ENCODE data around the gene MAP3K5.

MAP3K5 gene

DNA sequence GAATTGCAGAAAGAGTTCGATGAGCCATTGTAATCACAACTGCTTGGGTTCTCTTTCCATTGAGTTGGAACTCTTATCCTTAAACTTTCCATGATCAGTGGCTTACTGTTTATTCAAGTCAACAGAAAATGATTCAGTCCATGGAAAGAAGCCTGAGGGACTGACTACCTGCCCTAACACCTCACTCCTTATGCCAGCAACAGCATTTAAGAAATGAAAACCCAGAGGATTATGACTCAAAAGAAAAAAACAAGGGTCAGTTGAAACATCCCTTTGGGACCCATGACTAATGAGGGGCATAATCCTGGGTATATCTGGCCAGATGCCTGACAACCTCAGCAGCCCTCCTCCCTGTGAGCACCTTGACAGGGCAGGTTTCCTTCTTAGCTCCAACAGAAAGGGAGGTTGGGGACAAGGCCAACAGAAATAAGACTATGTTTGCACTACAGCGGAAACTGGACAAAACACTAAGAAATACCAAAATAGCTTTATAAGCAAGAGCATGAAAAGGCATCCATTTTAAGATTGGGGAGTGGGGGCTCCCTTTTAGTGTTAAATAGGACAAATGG, 106.7 kb downstream of the MAP3K5 start:
- no peak for DNase-seq (ENCODE audit: low spot score)

DNA sequence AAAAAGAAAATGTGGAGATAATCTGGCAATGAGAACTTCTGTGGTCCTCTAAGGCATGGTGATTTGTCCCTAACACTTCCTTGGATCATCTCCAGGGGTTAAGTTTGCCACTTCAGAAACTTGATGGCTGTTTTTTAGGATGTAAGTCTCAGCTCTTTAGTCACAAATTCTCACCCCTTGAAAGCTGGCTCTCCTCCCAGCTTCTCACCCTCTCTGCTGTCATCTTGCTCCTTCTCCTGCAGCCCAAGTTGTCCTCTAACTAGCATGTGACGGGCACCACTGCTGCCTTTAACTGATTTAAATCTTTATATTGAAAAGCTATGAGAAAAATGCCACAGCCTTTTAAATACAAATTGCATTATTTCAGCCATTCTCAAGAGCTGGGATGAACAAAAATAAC, 107.8 kb downstream of the MAP3K5 start:
- DNase-seq (ENCODE audit: low spot score): no peak

GRCh38 chr6:136683209-136683941, 108.9 kb downstream of the MAP3K5 start:
- DNase-seq (ENCODE audit: low spot score): no peak

DNA sequence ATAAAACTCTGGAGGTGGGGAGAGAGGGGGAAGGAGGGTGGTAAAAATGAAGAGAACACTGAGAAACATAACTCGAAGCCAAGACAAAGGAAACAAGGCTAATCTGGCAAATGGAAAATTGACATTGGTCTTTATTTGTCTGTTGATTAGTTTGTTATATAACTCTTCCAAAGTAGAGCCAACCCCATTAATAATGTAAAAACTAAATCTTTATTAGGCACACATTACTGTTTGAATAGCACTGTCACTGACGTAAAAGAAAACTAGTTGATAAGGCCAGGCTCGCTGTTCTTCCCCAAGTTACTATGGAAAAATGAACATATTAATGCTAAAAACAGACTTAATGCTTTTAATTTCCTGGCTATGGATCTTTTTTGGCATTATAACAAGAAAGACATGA, 110.0 kb downstream of the MAP3K5 start:
- DNase-seq (ENCODE audit: low spot score): no peak

- DNase-seq (ENCODE audit: low spot score): no peak
Measured at GRCh38 chr6:136677822-136678221, 114.5 kb downstream of the MAP3K5 start.

DNA sequence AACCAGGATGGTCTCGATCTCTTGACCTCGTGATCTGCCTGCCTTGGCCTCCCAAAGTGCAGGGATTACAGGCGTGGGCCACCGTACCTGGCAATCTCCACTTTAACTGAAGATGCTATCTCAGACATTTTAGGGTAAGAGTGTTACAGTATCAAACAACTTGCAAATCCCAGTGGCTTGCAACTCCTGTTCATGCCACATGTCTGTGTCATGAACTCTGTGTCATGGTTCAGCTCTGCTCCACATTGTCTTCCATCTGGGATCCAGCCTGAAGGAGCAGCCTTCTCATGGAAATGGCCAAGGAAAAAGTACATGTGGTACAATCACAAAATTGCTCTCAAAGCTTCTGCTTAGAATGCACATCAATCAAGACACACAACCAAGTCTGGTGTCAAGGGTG, 114.9 kb downstream of the MAP3K5 start:
- DNase-seq (ENCODE audit: low spot score): no peak

DNA sequence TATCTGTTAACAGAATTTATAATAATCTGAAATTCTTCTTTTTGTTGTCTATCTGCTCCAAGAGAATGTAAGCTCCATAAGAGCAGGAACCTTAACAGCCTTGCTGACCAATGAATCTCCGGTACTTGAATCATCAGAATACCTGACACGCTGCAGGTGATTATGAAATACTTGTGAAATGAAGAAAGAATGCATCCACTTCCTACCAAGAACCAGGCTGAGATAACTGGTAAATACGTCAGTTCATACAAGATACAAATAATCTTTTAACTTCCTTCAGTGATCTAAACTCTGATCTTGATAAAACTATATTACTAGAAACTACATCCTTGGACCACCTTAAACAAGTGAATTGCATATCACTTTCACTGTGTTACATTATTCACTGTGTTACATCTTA, 116.2 kb downstream of the MAP3K5 start:
- DNase-seq (ENCODE audit: low spot score): no peak

DNA sequence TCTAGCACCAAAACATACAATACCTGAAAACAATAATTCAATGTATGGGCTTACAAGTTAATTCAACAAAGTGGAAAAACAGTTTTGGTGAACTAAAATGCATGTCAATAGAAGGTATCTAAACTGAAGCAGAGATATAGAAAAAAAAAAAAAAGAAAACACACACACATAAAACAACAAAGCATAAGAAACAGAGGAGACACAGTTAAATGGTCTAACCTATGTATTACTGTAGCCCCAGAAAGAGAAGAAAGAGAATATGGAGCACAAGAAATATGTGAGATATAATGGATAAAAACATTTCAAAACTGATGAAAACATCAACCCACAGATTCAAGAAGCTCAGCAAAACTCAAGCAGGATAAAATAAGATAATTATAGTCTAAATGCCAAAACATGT, 118.7 kb downstream of the MAP3K5 start:
- no peak for DNase-seq (ENCODE audit: low spot score)

GRCh38 chr6:136672144-136672543, 120.1 kb downstream of the MAP3K5 start:
- no peak for DNase-seq (ENCODE audit: low spot score)

GRCh38 chr6:136669299-136669699, 123.0 kb downstream of the MAP3K5 start:
- DNase-seq (ENCODE audit: low spot score): peak; percentile 35

GRCh38 chr6:136668571-136668970, 123.7 kb downstream of the MAP3K5 start:
- no peak for DNase-seq (ENCODE audit: low spot score)

DNA sequence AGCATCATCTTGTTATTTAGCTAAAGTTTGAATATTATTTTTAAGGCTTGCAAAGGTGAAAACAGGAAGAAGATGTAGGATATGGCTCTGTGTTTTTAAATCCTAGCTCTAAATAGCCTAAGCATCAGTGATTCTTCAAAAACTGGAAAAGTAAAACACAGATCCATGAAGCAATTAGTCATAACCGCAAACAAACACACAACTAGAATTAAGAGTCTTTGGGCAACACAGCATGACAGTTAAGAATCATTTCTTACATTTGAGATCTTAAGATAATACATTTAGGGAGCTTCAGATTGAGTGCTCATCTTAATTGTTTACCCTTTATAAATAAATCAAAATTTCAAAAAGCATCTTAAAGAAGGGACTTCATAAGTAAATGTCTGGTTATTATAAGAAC, 126.2 kb downstream of the MAP3K5 start:
- no peak for DNase-seq (ENCODE audit: low spot score)

DNA sequence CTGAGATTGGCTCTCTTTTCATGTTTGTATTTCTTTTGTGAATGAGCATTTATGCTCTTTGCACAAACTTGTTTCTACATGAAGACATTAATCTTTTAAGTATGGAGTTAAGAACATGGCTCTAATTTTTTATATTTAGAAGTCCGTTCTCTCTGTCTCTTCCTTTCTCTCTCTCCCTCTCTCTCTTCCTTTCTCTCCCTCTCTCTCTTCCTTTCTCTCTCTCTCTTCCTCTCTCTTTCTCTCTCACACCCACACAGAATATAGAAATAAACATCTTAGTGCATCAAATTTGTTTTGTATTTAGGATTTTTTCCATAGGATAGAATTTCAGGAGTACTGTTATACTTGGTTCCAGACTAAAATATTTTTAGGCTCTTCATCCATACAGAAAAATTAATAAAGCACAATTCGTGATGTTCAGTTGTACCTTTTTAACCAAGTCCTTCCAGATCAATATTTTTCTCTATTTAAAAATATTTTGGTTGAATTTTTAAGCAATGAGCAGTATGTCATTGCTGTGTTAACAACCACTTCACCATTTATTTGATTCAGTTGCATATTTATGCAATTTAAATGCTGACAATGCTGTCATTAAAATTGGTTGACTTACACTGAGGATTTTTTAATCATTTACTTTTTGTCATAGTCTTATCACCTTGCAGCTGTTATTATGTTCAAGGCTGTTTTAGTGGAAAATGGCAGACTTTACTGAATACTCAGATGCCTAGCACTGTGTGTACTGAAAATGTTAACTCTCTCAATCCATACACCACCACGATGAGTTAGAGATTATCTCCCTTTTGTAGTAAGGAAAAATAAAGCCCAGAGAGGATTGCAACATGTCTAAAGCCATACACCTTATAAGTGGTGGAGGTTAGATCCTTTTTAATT, 129.7 kb downstream of the MAP3K5 start:
- DNase-seq (ENCODE audit: low spot score): no peak

GRCh38 chr6:136660727-136661126, 131.6 kb downstream of the MAP3K5 start:
- DNase-seq (ENCODE audit: low spot score): no peak

DNA sequence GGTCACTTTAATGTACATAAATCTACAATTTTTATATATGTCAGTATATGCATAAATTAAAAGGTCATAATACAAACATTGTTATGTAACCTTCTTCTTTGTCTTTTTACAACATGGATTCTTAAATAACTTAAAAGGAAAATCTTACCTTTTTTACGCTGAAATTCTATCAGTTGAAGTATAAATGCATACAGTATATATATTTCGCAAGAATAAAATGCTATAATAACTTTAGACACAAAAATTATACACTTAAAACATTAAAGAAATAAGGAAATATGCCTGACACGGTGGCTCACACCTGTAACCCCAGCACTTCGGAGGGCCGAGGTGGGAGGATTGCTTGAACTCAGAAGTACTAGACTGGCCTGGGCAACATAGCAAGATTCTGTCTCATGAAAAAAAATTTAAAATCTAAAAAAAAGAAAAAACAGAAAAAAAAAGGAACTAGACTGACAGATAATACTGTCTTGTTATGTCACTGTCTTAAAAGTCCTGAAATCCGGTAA, 132.2 kb downstream of the MAP3K5 start:
- DNase-seq (ENCODE audit: low spot score): no peak

- DNase-seq (ENCODE audit: low spot score): no peak
Measured at GRCh38 chr6:136658711-136659110, 133.6 kb downstream of the MAP3K5 start.

DNA sequence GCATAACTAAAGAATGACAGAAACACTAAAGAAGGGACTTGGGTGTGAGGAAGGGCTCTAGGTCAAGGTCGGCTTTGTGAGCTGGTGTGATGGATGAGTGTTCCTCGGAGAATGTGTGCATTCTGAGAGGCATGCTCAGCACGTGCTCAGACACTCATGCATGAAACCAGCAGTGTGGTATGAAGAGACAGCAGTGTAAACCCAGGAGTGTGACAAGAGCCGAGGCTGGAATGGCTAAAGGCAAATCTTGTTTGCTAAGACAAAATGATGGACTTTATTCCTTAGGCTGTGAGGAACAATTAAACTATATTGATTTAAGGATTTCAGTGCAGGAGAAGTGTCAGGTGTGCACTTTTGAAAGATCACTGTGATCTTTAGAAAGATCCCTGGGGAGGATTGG, 134.6 kb downstream of the MAP3K5 start:
- peak; percentile 37 for DNase-seq (ENCODE audit: low spot score)

DNA sequence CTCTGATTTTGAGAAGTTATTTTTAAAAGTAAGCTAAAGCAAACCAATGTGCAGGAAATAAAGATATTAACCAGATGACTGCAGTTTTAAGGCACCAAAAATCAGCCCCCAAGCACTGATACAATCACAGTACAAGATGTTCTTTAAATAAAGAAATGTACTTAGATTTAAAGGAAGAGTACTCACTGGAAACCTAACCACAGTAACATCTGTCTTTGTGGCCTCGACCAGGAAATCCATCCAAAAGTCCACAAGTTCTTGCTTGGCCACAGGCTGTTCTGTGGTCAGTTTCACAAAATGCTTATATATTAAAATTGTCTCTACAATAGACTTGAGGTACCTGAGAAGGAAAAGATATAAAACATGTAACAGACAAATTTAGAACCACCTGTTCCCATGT, 136.2 kb downstream of the MAP3K5 start:
- DNase-seq (ENCODE audit: low spot score): no peak

GRCh38 chr6:136655239-136656014, 136.8 kb downstream of the MAP3K5 start:
- DNase-seq (ENCODE audit: low spot score): no peak

DNA sequence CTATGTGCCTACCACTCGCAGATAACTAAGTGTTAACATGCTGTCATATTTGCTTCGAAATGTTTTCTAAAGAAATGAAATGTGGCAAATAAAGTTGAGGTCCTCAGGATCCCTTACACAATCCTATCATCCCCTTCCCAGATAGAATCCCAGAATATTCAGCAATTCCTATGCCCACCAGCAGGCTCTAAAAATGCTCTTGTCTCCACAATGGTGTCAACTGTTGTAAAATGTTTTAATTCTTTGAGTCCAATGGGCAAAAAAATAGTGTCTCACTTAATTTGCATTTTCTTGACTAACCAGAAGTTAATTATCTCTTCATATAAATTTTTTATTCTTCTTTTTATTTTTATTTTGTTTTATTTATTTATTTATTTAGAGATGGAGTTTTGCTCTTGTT, 138.2 kb downstream of the MAP3K5 start:
- no peak for DNase-seq (ENCODE audit: low spot score)

GRCh38 chr6:136652656-136653055, 139.6 kb downstream of the MAP3K5 start:
- no peak for DNase-seq (ENCODE audit: low spot score)

GRCh38 chr6:136651982-136652381, 140.3 kb downstream of the MAP3K5 start:
- no peak for DNase-seq (ENCODE audit: low spot score)
